CD4-positive, alpha-beta T cell treated with Interleukin-4 for 4 hours (primary cell): Measurements from ENCODE around the gene NUP205.

Experiments used
- DNase-seq: peaks from one replicate; pipeline ENCODE4 v3.0.0-alpha.2; 2020

Gene NUP205

GRCh38 chr7:135557455-135558336, at the start of gene NUP205:
Gene NUP205, plus strand, starts transcription at chr7:135557917. Its CDS starts 28 bp downstream, at chr7:135557945.
- peak; percentile 79 for DNase-seq

GRCh38 chr7:135508883-135509588, 48.7 kb upstream of the NUP205 start:
- peak; percentile 25 for DNase-seq

GRCh38 chr7:135509589-135509838, 48.2 kb upstream of the NUP205 start:
- no peak for DNase-seq

GRCh38 chr7:135509839-135510591, 47.7 kb upstream of the NUP205 start, which contains the start of gene CNOT4:
Gene CNOT4, minus strand, starts transcription at chr7:135510102. Its CDS starts 71,771 bp downstream, at chr7:135438331.
- DNase-seq = peak; percentile 97

- DNase-seq = no peak
These were observed 47.0 kb upstream of the NUP205 start for GRCh38 chr7:135510592-135511183.

- DNase-seq = peak; percentile 77
These were observed 45.4 kb upstream of the NUP205 start for GRCh38 chr7:135512135-135512887.

GRCh38 chr7:135514856-135515255, 42.9 kb upstream of the NUP205 start:
- DNase-seq = no peak

- no peak for DNase-seq
These were observed 40.7 kb upstream of the NUP205 start for GRCh38 chr7:135517060-135517459.

- DNase-seq = no peak
These were observed 39.0 kb upstream of the NUP205 start for GRCh38 chr7:135518748-135519147.

GRCh38 chr7:135519233-135519688, 38.5 kb upstream of the NUP205 start:
- no peak for DNase-seq

GRCh38 chr7:135519871-135520270, 37.8 kb upstream of the NUP205 start:
- DNase-seq = no peak

- DNase-seq = no peak
These were observed 35.2 kb upstream of the NUP205 start for GRCh38 chr7:135522509-135522908.

GRCh38 chr7:135523146-135523545, 34.6 kb upstream of the NUP205 start:
- no peak for DNase-seq

- no peak for DNase-seq
These were observed 32.3 kb upstream of the NUP205 start for GRCh38 chr7:135525426-135525825.

GRCh38 chr7:135527025-135527424, 30.7 kb upstream of the NUP205 start:
- DNase-seq = no peak

GRCh38 chr7:135536150-135536549, 21.6 kb upstream of the NUP205 start:
- DNase-seq = no peak

GRCh38 chr7:135537453-135537852, 20.3 kb upstream of the NUP205 start:
- no peak for DNase-seq

- DNase-seq = no peak
These were observed 19.8 kb upstream of the NUP205 start for GRCh38 chr7:135537905-135538304.

GRCh38 chr7:135538376-135538775, 19.3 kb upstream of the NUP205 start:
- DNase-seq = no peak

GRCh38 chr7:135539629-135540028, 18.1 kb upstream of the NUP205 start:
- no peak for DNase-seq

- DNase-seq = no peak
These were observed 16.7 kb upstream of the NUP205 start for GRCh38 chr7:135541029-135541428.

GRCh38 chr7:135550196-135550595, 7.5 kb upstream of the NUP205 start:
- DNase-seq = no peak
